ENCODE data around the gene PKN1. TPM values are rescaled to one million over a fixed set of nuclear protein-coding genes. Genes with fewer than 3 reads are reported as not detected.

Gene PKN1
- total RNA-seq, 4 donors from 2014 or later: 73.9 to 150 (median 118) TPM

DNA sequence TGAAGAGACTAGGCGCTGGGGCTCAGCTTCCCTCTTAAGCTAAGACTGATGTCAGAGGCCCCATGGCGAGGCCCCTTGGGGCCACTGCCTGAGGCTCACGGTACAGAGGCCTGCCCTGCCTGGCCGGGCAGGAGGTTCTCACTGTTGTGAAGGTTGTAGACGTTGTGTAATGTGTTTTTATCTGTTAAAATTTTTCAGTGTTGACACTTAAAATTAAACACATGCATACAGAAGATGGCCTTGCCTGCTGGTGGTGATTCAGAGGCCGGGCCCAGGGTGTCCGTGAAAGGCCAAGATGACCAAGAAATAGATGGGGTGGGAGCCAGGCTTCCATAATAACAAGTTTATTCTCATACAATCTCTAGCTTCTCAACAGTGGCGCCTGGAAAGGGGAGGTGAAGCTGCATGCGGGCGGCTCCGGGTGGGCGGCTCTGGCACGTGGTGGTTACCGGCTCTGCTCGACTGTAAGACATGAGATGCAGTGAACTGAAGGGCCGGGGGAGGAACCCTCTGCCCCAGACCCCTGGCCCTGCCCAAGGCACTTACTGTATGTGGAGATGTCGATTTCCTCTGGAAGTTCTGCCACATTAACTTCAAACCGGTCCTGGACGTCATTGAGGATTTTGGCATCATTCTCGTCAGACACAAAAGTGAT lies 24.5 kb upstream of the PKN1 start:
- DNase-seq (ENCODE audit: low spot score in 2 of 2): no peak
- TF ChIP-seq EP300 (IDR thresholded peaks at IDR 0.05) (no peak), POLR2A (IDR thresholded peaks at IDR 0.05) (no peak)
- TF ChIP-seq, protein P1, sequence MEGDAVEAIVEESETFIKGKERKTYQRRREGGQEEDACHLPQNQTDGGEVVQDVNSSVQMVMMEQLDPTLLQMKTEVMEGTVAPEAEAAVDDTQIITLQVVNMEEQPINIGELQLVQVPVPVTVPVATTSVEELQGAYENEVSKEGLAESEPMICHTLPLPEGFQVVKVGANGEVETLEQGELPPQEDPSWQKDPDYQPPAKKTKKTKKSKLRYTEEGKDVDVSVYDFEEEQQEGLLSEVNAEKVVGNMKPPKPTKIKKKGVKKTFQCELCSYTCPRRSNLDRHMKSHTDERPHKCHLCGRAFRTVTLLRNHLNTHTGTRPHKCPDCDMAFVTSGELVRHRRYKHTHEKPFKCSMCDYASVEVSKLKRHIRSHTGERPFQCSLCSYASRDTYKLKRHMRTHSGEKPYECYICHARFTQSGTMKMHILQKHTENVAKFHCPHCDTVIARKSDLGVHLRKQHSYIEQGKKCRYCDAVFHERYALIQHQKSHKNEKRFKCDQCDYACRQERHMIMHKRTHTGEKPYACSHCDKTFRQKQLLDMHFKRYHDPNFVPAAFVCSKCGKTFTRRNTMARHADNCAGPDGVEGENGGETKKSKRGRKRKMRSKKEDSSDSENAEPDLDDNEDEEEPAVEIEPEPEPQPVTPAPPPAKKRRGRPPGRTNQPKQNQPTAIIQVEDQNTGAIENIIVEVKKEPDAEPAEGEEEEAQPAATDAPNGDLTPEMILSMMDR (IDR thresholded peaks at IDR 0.05): no peak
- Histone ChIP-seq H3K4me1 (peaks cover 0 to 35% (median 11%) of the 10 kb centered on the region in 4 donors), H3K27ac (no peak overlapping the region), H3K9me3 (no peaks in the 10 kb centered on the region), H3K36me3 (peaks cover 9 to 92% (median 48%) of the 10 kb centered on the region in 3 donors), H3K4me3 (no peak overlapping the region), H3K27me3 (no peaks in the 10 kb centered on the region)
- 72 to 75% methylated on average over 18 to 19 of the region's 20 CpGs for WGBS, 2 donors

DNA sequence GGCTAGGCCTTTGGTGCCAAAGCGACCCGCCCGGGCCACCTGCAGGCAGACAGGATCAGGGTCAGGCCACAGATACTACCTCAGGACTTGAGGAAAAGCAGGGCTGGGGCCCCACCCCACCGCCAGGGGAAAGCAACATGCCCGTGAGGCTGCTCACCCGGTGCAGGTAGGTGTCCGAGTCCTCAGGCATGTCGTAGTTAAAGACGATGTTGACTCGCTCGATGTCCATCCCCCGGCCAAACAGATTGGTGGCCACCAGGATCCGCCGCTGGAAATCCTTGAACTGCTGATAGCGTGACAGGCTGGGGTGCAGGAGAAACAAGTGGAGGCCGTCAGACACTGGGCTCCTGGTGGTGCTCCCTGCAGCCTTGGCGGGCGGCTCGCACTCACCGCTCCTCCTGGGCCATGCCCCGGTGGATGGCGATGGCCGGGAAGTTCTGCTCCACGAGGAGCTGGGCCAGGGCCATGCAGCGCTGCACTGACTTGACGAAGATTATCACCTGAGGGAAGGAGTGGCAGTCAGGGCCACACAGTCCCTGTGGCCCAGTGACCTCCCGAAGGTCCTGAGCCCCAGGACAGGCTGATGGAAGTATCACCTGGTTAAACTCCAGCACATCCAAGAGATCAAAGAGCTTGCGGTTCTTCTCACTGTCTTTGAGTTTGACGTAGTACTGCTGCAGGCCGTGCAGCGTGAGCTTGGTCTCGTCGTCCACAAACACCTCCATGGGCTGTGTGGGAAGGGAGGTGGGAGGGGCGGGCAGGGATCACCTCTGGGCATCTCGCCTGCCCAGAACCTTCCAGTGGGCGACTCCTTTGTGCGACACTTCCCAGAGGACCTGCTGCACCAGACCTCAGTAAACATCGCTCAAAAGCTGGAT lies 23.7 kb upstream of the PKN1 start:
- DNase-seq (ENCODE audit: low spot score in 2 of 2): no peak
- 88 to 90% methylated on average over 31 to 38 of the region's 38 CpGs for WGBS, 2 donors
- peaks cover 9 to 86% (median 48%) of the 10 kb centered on the region in 3 donors for H3K36me3 ChIP-seq
- H3K9me3 ChIP-seq: no peaks in the 10 kb centered on the region
- TF ChIP-seq EP300 (IDR thresholded peaks at IDR 0.05): no peak
- TF ChIP-seq, protein P1 (IDR thresholded peaks at IDR 0.05): no peak
- no peak for TF ChIP-seq POLR2A (IDR thresholded peaks at IDR 0.05)
- H3K4me3 ChIP-seq: no peak overlapping the region
- no peaks in the 10 kb centered on the region for H3K27me3 ChIP-seq
- H3K4me1 ChIP-seq: peaks cover 0 to 43% (median 15%) of the 10 kb centered on the region in 4 donors
- no peak overlapping the region for H3K27ac ChIP-seq

DNA sequence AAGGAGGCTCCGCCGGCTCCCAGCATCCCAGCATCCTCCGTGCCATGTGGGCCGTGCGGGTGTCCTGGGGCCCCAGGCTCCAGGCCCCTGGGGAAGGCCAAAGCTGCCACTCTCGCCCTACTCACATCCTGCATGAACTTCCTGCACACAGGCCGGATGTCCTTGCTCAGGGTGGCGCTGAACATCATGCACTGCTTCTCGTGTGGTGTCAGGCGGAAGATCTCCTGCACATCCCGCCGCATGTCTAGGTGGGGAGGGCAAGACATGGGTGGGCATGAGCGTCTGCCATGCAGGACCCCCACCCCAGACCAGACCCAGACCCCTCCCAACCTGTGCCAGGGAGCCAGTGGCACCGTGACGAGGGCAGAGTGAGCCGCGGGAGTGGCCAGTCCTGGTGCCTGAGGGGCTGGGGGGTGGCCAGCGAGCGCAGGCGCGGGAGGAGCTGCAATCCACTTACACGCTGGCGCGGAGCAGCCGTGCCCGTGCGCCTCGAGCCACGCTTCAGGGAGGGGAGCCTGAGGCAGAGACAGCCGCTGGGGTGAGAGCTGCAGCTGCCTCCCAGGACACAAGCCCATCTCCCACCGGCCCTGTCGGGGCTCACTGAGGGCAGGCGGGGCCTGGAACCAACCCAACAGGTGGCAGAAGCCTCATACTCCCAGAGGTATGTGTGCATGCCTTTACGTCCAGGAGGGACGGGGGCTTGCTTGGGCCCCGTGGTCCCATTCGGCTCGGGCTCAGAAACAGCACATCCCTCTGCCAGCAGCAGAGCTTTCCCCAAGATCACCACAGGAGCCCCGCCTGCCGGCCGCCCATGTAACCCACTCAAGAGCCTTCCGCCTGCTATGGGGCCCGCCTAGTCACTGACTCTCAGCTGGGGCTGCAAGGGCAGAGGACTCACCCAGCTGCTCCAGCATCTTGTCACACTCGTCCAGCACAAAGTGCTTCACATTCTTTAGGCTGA lies 22.7 kb upstream of the PKN1 start:
- peaks cover 9 to 79% (median 48%) of the 10 kb centered on the region in 3 donors for H3K36me3 ChIP-seq

GRCh38 chr19:14411161-14411937 lies 21.8 kb upstream of the PKN1 start:
- Histone ChIP-seq H3K27me3 (no peaks in the 10 kb centered on the region), H3K36me3 (peaks cover 9 to 73% (median 48%) of the 10 kb centered on the region in 3 donors), H3K27ac (no peak overlapping the region), H3K4me1 (peaks cover 0 to 51% (median 17%) of the 10 kb centered on the region in 4 donors), H3K9me3 (no peaks in the 10 kb centered on the region), H3K4me3 (no peak overlapping the region)
- DNase-seq (ENCODE audit: low spot score in 2 of 2): no peak
- TF ChIP-seq, protein P1 (IDR thresholded peaks at IDR 0.05): no peak
- TF ChIP-seq EP300 (IDR thresholded peaks at IDR 0.05) (no peak), POLR2A (IDR thresholded peaks at IDR 0.05) (no peak)
- 85 to 92% methylated on average over 12 to 19 of the region's 19 CpGs for WGBS, 2 donors

More for the DNA sequence above, 22.7 kb upstream of the PKN1 start:
- DNase-seq (ENCODE audit: low spot score in 2 of 2): no peak
- Histone ChIP-seq H3K27ac (no peak overlapping the region), H3K4me3 (no peak overlapping the region), H3K4me1 (peaks cover 0 to 49% (median 17%) of the 10 kb centered on the region in 4 donors), H3K9me3 (no peaks in the 10 kb centered on the region), H3K27me3 (no peaks in the 10 kb centered on the region)
- 92 to 93% methylated on average over 27 to 40 of the region's 44 CpGs for WGBS, 2 donors
- TF ChIP-seq EP300 (IDR thresholded peaks at IDR 0.05): no peak
- no peak for TF ChIP-seq POLR2A (IDR thresholded peaks at IDR 0.05)

Data from tibial nerve (tissue), 4 donors.